GM12878 (cell line): ENCODE measurements around the gene MGAT5.

Experiments used
- ASH2L ChIP-seq: fragments of 300-600, 200-600 bp; sonication (generic); IDR thresholded peaks from 2 replicates; pipeline ENCODE4 v1.6.1; 2017; ENCODE audit warnings: low read depth, mild to moderate bottlenecking, borderline replicate concordance
- CREM ChIP-seq: IDR thresholded peaks from 2 replicates; pipeline ENCODE4 v1.6.1; 2014; ENCODE audit warnings: antibody characterized with exemption, low read depth
- CTCF ChIP-seq, 3 experiments: IDR thresholded peaks in 2 of 3; conservative IDR thresholded peaks in 1 of 3; 2 replicates each; pipeline ENCODE4 v1.5.1; 2011; ENCODE audit warnings: low read depth in 3 of 3, low read length in 3 of 3, mild to moderate bottlenecking in 3 of 3, control low read depth in 2 of 3, moderate library complexity in 2 of 3, inconsistent platforms in 1 of 3, mixed read lengths in 1 of 3; ENCODE audit not compliant: control insufficient read depth in 2 of 3, insufficient read depth in 1 of 3; ENCODE audit errors: extremely low read depth in 1 of 3
- EZH2 ChIP-seq: IDR thresholded peaks from 2 replicates; pipeline ENCODE4 v1.6.1; 2012; ENCODE audit warnings: low read depth, mild to moderate bottlenecking, control low read depth, inconsistent platforms, low read length, borderline replicate concordance; ENCODE audit not compliant: control insufficient read depth
- MYC ChIP-seq: IDR thresholded peaks from 2 replicates; pipeline ENCODE4 v1.6.1; 2011; ENCODE audit warnings: mild to moderate bottlenecking, low read length, moderate library complexity, inconsistent platforms; ENCODE audit not compliant: insufficient read depth, insufficient replicate concordance, insufficient read length, severe bottlenecking
- POLR2AphosphoS2 ChIP-seq: IDR thresholded peaks from 2 replicates; pipeline ENCODE4 v1.6.1; 2011; ENCODE audit warnings: low read depth, mild to moderate bottlenecking, low read length, improper control_type of control experiment, moderate library complexity
- RAD21 ChIP-seq: IDR thresholded peaks from 2 replicates; pipeline ENCODE4 v1.6.1; 2011; ENCODE audit warnings: mild to moderate bottlenecking, low read depth, low read length, moderate library complexity; ENCODE audit not compliant: insufficient read depth
- SMC3 ChIP-seq: IDR thresholded peaks from 2 replicates; pipeline ENCODE4 v1.6.1; 2011; ENCODE audit warnings: low read length, improper control_type of control experiment, borderline replicate concordance
- TCF12 ChIP-seq: IDR thresholded peaks from 2 replicates; pipeline ENCODE4 v1.6.1; 2011; ENCODE audit warnings: low read depth, mild to moderate bottlenecking, low read length
- WRNIP1 ChIP-seq: IDR thresholded peaks from 2 replicates; pipeline ENCODE4 v1.6.1; 2011; ENCODE audit warnings: low read depth, low read length, improper control_type of control experiment, borderline replicate concordance
- TF ChIP-seq, protein P1 (sequence below): IDR thresholded peaks from 2 replicates; pipeline ENCODE4 v1.6.1; 2011; ENCODE audit warnings: low read depth, low read length, improper control_type of control experiment, borderline replicate concordance
- TF ChIP-seq, protein P2 (sequence below): IDR thresholded peaks from 2 replicates; pipeline ENCODE4 v1.6.1; 2012; ENCODE audit warnings: low read depth, low read length, improper control_type of control experiment

DNA sequence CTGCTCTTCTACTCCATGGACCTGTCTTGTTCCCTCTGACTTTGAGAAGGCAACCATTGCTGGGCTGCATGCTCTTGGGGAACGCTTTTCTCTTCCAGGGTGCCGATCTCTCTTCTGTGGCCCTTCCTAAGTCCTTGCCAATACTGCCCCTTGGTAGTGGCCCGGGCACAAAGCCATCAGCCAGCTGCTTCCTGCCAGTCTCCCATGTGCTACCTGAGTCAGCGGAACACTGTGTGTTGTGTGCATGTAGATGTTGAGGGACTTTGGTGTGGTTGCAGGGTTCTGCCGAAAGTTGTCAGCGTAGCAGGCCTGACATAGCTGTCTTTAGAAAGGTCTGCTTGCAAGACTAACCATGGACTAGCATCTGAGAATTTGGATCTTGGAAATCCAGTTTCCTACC, 35.4 kb downstream of the MGAT5 start:
- TF ChIP-seq ASH2L: no peak
- no peak for TF ChIP-seq CTCF (IDR thresholded peaks at IDR 0.05 in 2 of 3, conservative IDR thresholded peaks at IDR 0.05 in 1 of 3; ENCODE audit: control insufficient read depth in 2 of 3, extremely low read depth in 1 of 3, insufficient read depth in 1 of 3, low read depth in 3 of 3, low read length in 3 of 3)
- no peak for TF ChIP-seq SMC3
- TF ChIP-seq, protein P1, sequence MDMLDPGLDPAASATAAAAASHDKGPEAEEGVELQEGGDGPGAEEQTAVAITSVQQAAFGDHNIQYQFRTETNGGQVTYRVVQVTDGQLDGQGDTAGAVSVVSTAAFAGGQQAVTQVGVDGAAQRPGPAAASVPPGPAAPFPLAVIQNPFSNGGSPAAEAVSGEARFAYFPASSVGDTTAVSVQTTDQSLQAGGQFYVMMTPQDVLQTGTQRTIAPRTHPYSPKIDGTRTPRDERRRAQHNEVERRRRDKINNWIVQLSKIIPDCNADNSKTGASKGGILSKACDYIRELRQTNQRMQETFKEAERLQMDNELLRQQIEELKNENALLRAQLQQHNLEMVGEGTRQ: no peak
- TF ChIP-seq WRNIP1: no peak
- TF ChIP-seq, protein P2, sequence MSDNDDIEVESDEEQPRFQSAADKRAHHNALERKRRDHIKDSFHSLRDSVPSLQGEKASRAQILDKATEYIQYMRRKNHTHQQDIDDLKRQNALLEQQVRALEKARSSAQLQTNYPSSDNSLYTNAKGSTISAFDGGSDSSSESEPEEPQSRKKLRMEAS: no peak
- TF ChIP-seq RAD21: no peak
- no peak for TF ChIP-seq POLR2AphosphoS2
- TF ChIP-seq MYC: no peak
- no peak for TF ChIP-seq CREM
- no peak for TF ChIP-seq TCF12
- TF ChIP-seq EZH2: no peak
